ENCODE data around the gene MGRN1.

The MGRN1 gene

GRCh38 chr16:4675864-4676786, 51.5 kb downstream of the MGRN1 start:
- DNase-seq (ENCODE audit: low spot score): no peak

- DNase-seq (ENCODE audit: low spot score): no peak
Observed at GRCh38 chr16:4676831-4677230, 52.2 kb downstream of the MGRN1 start.

DNA sequence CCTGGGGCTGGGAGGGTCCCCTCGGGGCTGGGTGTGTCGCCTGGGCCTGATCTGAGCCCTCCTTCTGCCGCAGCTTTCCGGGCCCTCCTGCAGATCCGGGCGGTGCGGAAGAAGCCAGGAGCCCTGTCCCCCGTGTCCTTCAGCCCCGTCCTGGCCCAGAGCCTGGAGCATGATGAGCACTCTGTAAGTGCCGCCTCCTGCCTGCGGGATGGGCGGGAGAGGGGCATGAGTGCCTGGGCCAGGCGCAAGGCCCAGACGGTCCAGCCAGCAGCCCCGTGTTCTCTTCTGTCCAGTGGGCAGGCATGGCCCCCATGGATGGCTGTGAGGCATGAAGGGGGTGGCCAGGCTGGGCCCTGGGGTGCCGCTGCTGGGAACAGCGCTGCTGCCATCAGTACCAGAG, 52.8 kb downstream of the MGRN1 start:
- DNase-seq (ENCODE audit: low spot score): no peak

- no peak for DNase-seq (ENCODE audit: low spot score)
Observed at GRCh38 chr16:4677994-4678393, 53.4 kb downstream of the MGRN1 start.

- no peak for DNase-seq (ENCODE audit: low spot score)
Observed at GRCh38 chr16:4678596-4678995, 54.0 kb downstream of the MGRN1 start.

- DNase-seq (ENCODE audit: low spot score): no peak
Observed at GRCh38 chr16:4679156-4679849, 54.7 kb downstream of the MGRN1 start.

DNA sequence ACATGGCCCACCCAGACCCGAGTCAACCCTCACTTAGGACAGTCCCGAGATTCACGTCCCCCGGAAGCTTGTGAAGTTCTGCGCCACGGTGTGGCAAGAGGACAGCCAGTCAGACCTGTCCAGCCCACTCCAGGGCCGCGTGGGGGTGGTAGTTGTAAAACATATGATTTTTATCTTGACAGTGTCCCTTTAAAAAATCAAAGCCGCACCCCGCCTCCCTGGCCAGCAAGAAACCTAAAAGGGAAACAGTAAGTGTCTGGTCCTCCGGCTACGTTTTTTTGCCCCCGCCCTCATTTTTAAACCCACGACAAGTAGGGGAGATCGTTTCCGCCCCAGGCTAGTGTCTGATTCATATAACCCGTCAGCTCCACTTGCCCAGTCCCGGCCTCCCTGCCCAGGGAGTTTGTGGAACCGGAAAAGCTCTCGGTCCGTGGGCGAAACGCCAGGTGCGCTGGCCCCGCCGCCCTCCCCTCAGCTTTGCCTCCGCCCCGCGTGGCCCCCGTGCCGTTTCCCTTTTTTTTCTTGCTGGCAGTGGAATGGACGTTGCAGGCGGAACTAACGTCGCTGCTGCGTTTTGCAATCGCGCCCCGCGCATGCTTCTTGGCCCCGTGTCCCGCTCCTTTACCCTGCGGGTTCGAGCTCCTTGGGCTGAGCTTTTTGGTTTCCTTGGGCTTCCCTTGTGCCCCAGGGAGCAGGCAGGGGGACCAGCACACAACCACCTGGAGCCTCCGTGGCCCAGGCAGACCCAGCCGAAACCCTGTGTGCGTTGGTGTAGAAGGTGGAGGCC, 55.4 kb downstream of the MGRN1 start:
- DNase-seq (ENCODE audit: low spot score): peak; percentile 81

DNA sequence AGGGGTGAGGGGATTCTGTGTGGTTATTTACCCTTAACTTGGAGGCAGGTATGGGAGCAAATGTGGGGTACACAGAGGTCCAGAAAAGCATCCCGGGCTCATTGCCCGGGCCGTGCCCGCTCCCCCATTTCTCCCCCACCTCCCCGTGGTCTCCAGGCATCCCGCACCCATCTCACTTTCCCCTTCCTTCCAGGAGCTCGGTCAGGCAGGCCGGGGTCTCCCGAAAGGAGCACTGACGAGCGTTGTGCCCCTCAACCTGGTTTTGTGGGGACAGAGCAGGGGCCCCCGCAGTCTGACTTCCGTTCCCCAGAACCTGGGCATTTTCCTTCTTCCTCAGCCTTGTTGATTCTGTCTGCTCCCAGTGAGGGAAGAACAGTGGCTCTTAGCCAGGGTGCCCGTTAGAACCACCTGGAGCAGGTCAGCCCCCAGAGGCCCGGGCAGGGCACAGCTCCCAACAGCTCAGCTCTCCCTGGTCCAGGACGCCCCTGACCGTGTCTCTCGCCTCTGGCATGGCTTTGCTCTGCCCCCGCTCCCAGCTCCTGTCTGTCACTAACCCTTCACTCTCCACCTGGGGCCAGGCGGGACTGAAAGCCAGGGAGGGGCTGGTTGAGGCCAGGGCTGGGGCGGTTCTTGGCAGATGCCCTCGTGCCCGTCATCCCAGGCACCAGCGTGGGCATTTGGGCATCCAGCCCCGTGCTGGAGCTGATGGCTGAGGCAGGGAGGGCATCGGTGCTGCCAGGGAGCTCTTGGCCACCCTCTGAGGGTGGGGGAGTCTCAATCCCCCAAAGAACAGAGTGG, 56.2 kb downstream of the MGRN1 start:
- no peak for DNase-seq (ENCODE audit: low spot score)

DNA sequence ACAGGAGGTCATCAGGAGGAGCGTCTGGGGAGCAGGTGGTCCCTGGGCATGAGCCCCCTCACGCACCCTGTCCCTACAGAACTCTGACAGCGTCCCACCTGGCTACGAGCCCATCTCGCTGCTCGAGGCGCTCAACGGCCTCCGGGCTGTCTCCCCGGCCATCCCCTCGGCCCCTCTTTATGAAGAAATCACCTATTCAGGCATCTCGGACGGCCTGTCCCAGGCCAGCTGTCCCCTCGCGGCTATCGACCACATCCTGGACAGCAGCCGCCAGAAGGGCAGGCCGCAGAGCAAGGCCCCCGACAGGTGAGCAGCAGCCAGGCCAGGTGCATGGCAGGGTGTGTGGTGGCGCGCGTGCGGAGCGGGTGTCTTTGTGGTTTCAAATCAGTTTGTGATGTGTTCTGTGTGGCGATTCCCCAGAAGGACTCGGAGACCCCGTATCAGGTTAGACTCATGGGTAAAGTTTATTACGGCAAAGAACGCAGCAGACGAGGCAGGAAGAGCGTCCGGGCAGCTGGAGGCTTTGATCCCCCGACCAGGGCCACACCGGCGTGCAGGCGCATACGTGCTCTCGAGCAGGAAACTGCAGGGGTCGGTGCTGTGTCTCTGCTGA, 57.0 kb downstream of the MGRN1 start:
- no peak for DNase-seq (ENCODE audit: low spot score)

- DNase-seq (ENCODE audit: low spot score): no peak
Observed at GRCh38 chr16:4682084-4682591, 57.5 kb downstream of the MGRN1 start.

DNA sequence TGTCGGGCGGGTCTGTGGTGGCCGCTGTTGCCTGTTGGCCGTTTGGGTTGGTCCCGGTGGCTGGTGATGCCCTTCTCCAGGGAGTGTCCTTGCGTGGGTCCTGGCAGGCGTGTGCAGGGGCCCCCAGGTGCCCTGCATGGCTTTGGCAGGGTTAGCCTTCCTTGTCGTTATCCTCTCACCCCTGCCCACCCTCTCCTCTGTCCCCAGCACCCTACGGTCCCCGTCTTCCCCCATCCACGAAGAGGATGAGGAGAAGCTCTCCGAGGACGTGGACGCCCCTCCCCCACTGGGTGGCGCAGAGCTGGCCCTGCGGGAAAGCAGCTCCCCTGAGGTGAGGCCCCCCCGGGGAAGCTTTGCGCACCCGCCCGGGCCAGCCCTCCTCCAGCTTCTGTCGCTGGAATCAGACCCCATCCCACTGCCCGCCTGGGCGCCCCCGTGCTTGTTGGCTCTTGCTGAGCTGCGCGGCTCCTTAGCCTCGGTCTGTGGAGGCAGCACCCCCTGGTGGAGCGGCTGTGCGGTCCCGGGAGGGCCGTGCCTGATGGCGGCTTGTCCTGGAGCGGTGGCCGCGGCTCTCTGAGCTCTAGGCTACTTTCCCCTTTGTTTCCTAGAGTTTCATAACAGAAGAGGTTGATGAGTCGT, 58.1 kb downstream of the MGRN1 start:
- no peak for DNase-seq (ENCODE audit: low spot score)

DNA sequence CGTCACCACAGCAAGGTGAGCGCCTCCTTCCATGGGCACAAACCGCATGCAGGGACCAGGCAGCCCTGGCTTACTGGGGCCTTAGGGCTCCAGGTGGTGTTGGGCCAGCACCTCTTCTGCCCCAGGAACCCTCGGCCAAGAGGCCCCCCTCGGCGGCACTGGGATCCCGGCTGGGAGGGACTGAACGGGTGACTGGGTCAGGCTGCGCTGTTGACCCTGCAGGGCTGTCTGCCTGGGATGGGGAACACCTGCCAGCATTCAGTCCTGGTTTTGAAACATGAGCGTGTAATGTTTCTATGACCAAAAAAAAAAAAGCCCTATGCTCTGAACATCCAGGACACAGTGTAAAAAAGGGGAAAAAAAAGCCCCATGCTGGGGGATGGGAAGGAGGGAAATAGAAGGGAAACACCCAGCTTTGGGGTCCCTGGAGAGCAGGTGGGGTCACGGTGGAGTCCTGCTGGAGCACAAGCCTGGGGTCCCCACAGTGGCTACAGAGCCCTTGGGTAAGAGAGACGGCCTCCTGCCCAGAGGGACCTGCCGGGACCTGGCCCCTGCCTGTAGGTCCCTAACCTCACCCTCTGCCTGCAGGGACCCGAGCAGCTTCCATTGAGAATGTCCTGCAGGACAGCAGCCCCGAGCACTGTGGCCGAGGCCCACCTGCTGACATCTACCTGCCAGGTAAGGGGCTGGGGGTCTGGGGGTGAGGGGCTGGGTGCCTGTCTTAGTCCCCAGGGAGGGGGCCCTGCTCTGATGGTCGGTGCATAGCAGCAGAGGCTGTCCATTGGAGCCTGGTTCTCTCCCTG, 58.8 kb downstream of the MGRN1 start:
- DNase-seq (ENCODE audit: low spot score): no peak

DNA sequence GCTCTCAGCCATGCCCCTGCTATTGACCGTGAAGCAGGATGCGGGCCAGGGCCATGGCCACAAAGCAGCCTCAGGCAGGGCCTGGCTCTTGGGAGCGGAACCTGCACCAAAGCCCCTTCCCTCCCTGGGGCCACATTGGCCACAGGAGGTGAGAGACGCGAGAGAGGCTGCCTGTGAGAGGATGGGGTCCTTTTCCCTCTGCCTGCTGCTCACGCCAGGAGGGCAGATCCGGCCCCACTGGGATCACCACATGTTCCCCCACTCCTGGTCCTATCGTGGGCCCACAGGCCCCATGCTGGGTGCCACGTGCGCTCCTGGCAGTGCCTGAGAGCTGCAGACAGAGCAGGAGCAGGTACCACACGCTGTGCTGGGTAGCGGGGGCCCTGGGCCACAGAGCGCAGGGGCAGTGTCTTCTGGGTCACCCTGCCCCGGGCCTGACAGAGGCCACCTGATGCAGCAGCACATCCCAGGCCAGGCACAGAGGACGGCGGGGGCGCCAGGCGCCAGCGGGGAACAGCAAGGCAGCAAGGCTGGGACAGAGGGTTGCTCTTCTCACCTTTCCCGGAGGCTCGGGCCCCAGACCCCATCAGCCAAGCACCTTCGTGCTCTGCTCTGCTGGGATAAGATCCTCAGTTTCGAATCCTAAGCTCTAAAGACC, 59.6 kb downstream of the MGRN1 start:
- no peak for DNase-seq (ENCODE audit: low spot score)

- DNase-seq (ENCODE audit: low spot score): no peak
Observed at GRCh38 chr16:4684763-4685162, 60.1 kb downstream of the MGRN1 start.

DNA sequence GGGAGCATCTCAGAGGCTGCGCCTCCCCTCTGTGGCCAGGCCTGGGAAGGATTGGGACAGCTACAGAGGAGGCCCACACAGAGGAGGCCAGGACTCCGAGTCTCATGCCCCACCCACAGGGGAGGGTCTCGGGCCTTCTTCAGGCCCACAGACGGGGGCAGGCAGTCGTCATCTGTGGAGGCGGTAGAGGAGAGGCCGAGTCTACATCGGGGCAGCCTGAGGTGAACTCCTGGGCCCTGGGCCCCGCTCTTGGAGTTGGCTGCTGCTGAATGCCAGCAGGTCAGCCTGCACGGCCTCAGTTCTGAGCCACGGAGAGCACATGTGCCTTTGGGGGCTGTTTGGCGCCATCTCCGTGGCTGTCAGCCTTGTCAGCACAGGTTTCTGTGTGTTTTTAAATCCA, 60.7 kb downstream of the MGRN1 start:
- no peak for DNase-seq (ENCODE audit: low spot score)

- no peak for DNase-seq (ENCODE audit: low spot score)
Observed at GRCh38 chr16:4685776-4686496, 61.3 kb downstream of the MGRN1 start.

DNA sequence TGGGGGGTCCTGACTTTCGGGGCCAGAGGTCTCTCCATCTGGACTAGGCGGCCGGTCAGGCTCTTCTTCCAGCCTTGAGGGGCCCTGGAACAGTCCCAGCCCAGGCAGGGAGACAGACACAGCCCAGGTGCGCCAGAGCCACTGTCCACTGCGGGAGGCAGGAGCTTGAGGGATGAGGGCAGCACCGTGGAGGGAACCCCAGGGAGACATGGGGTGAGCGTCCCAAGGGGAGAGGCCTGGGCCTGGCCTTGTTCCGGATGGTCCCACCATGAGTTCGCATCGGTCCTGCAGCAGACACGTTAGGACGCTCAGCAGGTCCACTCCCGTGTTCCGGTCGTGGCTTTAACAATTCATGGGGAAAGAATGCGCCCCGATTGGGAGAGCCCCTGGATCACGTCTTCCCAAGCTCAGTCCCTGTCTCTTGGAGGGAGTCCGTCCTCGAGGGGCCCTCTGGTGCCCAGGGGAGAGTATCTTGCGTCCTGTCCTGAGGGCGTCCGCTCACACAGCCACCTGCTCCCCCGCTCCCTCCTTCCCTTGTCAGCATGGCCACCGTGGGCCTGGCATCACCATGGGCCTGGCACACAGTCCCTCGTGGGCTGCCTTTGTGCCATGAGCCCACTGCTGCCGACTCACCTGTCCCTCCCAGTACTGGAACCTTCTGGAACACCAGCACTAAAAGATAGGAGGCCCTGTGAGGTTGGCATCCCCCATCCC, 62.0 kb downstream of the MGRN1 start:
- DNase-seq (ENCODE audit: low spot score): no peak

GRCh38 chr16:4687416-4687815, 62.8 kb downstream of the MGRN1 start:
- no peak for DNase-seq (ENCODE audit: low spot score)
